Measurements from ENCODE around the gene MIEF1. TPM values are rescaled to one million over a fixed set of nuclear protein-coding genes. Genes with fewer than 3 reads are reported as not detected.

MIEF1 gene
- total and polyA plus RNA-seq, 2 experiments from 2014 or later = 13.2 to 40.1 TPM

DNA sequence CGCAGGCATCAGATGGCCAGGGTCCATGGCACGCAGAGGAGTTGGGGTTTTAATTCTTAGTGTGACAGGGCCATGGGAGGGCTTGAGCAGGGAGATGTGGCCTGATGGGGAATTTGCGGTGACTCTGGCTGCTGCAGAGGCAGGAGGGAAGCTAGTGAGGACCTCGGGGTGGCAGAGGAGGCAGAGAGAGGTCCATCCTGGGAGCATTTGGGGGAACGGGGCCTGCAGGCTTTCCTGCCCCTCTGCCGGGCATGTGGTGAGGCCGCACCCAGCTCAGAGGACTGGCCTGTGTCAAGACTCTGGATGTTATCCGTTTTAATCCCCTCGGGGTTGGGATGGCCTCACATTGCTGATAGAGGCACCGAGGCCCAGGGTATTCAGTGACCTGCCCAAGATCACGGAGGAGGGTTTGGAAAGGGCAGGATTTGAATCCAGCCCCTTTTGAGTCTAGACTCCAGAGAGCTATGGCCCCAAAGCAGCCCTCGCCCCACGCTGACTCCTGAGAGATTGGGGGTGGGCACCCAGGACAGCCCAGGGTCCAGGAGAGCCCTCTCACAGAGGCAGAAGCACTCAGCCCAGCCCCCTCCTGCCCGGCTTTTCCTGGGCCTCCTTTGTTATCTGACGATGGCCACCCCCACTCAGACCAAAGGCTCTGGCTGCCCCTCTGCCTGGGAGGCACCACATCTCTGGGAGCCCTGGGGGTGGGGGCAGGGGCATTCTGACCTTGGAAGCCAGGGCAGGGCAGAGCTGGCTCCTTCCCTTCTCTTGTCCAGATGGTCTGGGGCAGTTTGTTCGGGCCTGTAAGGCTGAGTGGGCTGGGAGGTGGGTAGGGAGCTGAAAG lies 31.4 kb upstream of the MIEF1 start:
- Histone ChIP-seq H3K4me2 (peak overlapping the region; percentile 73), H3K27ac (ENCODE audit: low read depth) (no peak overlapping the region), H3K4me1 (ENCODE audit: insufficient read depth) (peaks cover 46% of the 10 kb centered on the region), H2AFZ (no peak overlapping the region), H3K79me2 (replicated peaks; ENCODE audit: insufficient read depth) (no peaks in the 10 kb centered on the region), H3K9me2 (ENCODE audit: insufficient read depth) (no peaks in the 10 kb centered on the region), H3K27me3 (ENCODE audit: insufficient read depth) (no peaks in the 10 kb centered on the region), H3K4me3 (peak overlapping the region; percentile 20; the same call in 1 of the 2 replicates), H3F3A (replicated peaks; ENCODE audit: low read depth) (peaks cover 14% of the 10 kb centered on the region), H3K36me3 (ENCODE audit: insufficient read depth) (no peaks in the 10 kb centered on the region), H4K20me1 (replicated peaks; ENCODE audit: insufficient read depth) (no peaks in the 10 kb centered on the region)
- no peaks in the 10 kb centered on the region for H3K9me3 Mint-ChIP-seq
- H3K36me3 Mint-ChIP-seq (ENCODE audit: low read depth) = no peaks in the 10 kb centered on the region
- H3K27ac Mint-ChIP-seq = no peak overlapping the region; the same call in 1 of the 2 replicates
- no peak overlapping the region; the same call in 2 of the 3 replicates for H3K4me3 Mint-ChIP-seq
- H3K4me1 Mint-ChIP-seq = peaks cover 63% of the 10 kb centered on the region
- ATAC-seq (peak; percentile 22), DNase-seq (ENCODE audit: low spot score) (no peak)
- no peak for TF ChIP-seq NANOG (IDR thresholded peaks at IDR 0.05; ENCODE audit: borderline replicate concordance)
- TF ChIP-seq STAT1 (IDR thresholded peaks at IDR 0.05; ENCODE audit: unreplicated experiment) = no peak
- no peak for TF ChIP-seq CREB1 (CRISPR knock-in tag; IDR thresholded peaks at IDR 0.05; ENCODE audit: low read depth)
- no peak for TF ChIP-seq EZH2 (IDR thresholded peaks at IDR 0.05; ENCODE audit: low read depth, unreplicated experiment)
- no peak for TF ChIP-seq POLR2AphosphoS5 (IDR thresholded peaks at IDR 0.05; ENCODE audit: low read depth)
- TF ChIP-seq, protein P1, sequence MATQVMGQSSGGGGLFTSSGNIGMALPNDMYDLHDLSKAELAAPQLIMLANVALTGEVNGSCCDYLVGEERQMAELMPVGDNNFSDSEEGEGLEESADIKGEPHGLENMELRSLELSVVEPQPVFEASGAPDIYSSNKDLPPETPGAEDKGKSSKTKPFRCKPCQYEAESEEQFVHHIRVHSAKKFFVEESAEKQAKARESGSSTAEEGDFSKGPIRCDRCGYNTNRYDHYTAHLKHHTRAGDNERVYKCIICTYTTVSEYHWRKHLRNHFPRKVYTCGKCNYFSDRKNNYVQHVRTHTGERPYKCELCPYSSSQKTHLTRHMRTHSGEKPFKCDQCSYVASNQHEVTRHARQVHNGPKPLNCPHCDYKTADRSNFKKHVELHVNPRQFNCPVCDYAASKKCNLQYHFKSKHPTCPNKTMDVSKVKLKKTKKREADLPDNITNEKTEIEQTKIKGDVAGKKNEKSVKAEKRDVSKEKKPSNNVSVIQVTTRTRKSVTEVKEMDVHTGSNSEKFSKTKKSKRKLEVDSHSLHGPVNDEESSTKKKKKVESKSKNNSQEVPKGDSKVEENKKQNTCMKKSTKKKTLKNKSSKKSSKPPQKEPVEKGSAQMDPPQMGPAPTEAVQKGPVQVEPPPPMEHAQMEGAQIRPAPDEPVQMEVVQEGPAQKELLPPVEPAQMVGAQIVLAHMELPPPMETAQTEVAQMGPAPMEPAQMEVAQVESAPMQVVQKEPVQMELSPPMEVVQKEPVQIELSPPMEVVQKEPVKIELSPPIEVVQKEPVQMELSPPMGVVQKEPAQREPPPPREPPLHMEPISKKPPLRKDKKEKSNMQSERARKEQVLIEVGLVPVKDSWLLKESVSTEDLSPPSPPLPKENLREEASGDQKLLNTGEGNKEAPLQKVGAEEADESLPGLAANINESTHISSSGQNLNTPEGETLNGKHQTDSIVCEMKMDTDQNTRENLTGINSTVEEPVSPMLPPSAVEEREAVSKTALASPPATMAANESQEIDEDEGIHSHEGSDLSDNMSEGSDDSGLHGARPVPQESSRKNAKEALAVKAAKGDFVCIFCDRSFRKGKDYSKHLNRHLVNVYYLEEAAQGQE (IDR thresholded peaks at IDR 0.05; ENCODE audit: unreplicated experiment) = no peak
- TF ChIP-seq ZNF331 (CRISPR knock-in tag; IDR thresholded peaks at IDR 0.05; ENCODE audit: low read depth) = no peak
- no peak for TF ChIP-seq JUNB (IDR thresholded peaks at IDR 0.05; ENCODE audit: unreplicated experiment)
- H3K27me3 Mint-ChIP-seq (ENCODE audit: insufficient read depth, low read depth, poor library complexity) = peaks cover 25% of the 10 kb centered on the region

DNA sequence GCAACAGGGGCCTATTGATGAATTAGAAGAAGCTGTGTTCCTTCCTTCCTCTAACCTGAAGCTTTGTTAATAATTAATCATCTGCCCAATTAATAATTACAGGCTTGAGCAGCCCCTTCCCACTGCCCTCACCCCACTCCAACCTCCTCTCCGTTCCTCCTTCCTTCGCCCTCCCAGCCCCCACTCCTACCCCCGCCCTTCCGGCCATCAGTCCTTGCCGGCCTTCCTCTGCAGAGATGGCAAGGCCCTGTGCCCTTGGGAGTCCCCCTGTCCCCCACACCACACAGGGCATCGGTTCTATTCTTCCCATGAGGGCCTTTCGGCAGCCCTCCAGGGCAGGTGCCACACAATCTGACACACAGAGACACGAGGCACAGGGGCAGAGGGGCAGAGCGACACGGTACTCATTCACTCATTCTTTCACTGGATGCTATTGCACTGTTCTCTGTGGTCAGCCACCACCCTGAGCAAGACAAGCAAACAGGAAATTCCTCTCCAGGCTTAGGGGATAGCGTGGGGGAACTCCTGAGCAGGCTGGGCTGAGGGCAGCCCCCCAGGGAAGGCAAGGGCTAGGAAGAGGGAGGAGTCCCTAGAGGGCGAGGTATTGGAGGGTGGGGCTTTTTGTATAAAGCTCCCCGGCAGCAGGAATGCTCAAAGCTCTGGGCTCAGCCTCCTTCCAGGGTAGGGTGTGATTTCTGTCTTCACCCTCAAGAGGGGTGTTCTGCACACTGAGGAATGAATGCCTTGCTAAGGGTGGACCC lies 30.5 kb upstream of the MIEF1 start:
- Mint-ChIP-seq H3K27me3 (ENCODE audit: insufficient read depth, low read depth, poor library complexity) (peaks cover 30% of the 10 kb centered on the region), H3K4me3 (peak overlapping the region; percentile 33; the same call in 2 of the 3 replicates), H3K36me3 (ENCODE audit: low read depth) (no peaks in the 10 kb centered on the region; the same call in 2 of the 3 replicates), H3K9me3 (no peaks in the 10 kb centered on the region; the same call in 2 of the 3 replicates), H3K27ac (no peak overlapping the region), H3K4me1 (peaks cover 72% of the 10 kb centered on the region)
- Histone ChIP-seq H3K79me2 (replicated peaks; ENCODE audit: insufficient read depth) (no peaks in the 10 kb centered on the region), H3K4me2 (peak overlapping the region; percentile 73), H3K27me3 (ENCODE audit: insufficient read depth) (no peaks in the 10 kb centered on the region), H3K36me3 (ENCODE audit: insufficient read depth) (no peaks in the 10 kb centered on the region), H3F3A (replicated peaks; ENCODE audit: low read depth) (peaks cover 14% of the 10 kb centered on the region), H3K4me1 (ENCODE audit: insufficient read depth) (peaks cover 49% of the 10 kb centered on the region), H3K4me3 (peak overlapping the region; percentile 30; the same call in 1 of the 2 replicates), H2AFZ (no peak overlapping the region), H3K27ac (ENCODE audit: low read depth) (peak overlapping the region; percentile 76), H3K9me2 (ENCODE audit: insufficient read depth) (no peaks in the 10 kb centered on the region), H4K20me1 (replicated peaks; ENCODE audit: insufficient read depth) (no peaks in the 10 kb centered on the region)
- TF ChIP-seq ZNF331 (CRISPR knock-in tag; IDR thresholded peaks at IDR 0.05; ENCODE audit: low read depth) (no peak), POLR2AphosphoS5 (IDR thresholded peaks at IDR 0.05; ENCODE audit: low read depth) (no peak), STAT1 (IDR thresholded peaks at IDR 0.05; ENCODE audit: unreplicated experiment) (no peak)
- DNase-seq (ENCODE audit: low spot score) (no peak), ATAC-seq (peak; percentile 9)

Measured in GM23338 (cell line).